IMR-90 (cell line): ENCODE results near the gene SPPL2B. TPM values are rescaled to one million over a fixed set of nuclear protein-coding genes. Genes with fewer than 3 reads are reported as not detected.

ENCODE experiments used
- ATAC-seq: fragments of 200-7000 bp; cut with Tn5 transposase; 2 replicates; pipeline ENCODE4 v1.9.1; 2020; ENCODE audit warnings: low read depth, mild to moderate bottlenecking, moderate library complexity
- BruUV-seq: library from RNA; stranded (reverse); fragments of 400-500 nt; replicated peaks from 2 replicates; lab custom pipeline; 2021; lab: Mats Ljungman, UMichigan
- CTCF ChIA-PET: fragments of 300-600 bp; formaldehyde crosslinking; extraction: SDS; loops from one replicate; lab custom pipeline; 2021; ENCODE audit warnings: antibody characterized with exemption; lab: Yijun Ruan, JAX
- POLR2A ChIA-PET: fragments of 300-600 bp; sonication (Branson Sonifier 250); formaldehyde crosslinking; loops from one replicate; lab custom pipeline; 2022; ENCODE audit warnings: antibody characterized with exemption; ENCODE audit not compliant: unreplicated experiment; lab: Charles Lee
- DNase-seq: peaks from one replicate; pipeline ENCODE4 v3.0.0; 2013
- H2AFZ ChIP-seq: replicated peaks from 2 replicates; pipeline ENCODE3; 2013; ENCODE audit warnings: low read length, mild to moderate bottlenecking; ENCODE audit not compliant: poor library complexity
- H2AK5ac ChIP-seq: 2 replicates; pipeline ENCODE4 v1.6.1; 2013; ENCODE audit warnings: low read depth, low read length, inconsistent platforms
- H2AK9ac ChIP-seq: replicated peaks from 2 replicates; pipeline ENCODE3; 2013; ENCODE audit warnings: mild to moderate bottlenecking, low read depth, low read length, moderate library complexity; ENCODE audit not compliant: poor library complexity
- H2BK120ac ChIP-seq: 2 replicates; pipeline ENCODE4 v1.6.1; 2013; ENCODE audit warnings: low read depth, low read length, inconsistent platforms
- H2BK15ac ChIP-seq: 3 replicates; pipeline ENCODE4 v1.6.1; 2013; ENCODE audit warnings: low read depth, low read length, inconsistent platforms
- H2BK20ac ChIP-seq: 2 replicates; pipeline ENCODE4 v1.6.1; 2013; ENCODE audit warnings: low read depth, mild to moderate bottlenecking, inconsistent platforms, low read length, moderate library complexity
- H2BK5ac ChIP-seq: 2 replicates; pipeline ENCODE4 v1.6.1; 2013; ENCODE audit warnings: mild to moderate bottlenecking, low read depth, low read length, inconsistent platforms; ENCODE audit not compliant: poor library complexity, severe bottlenecking
- H3K14ac ChIP-seq: replicated peaks from 2 replicates; pipeline ENCODE4 v1.6.1; 2013; ENCODE audit warnings: low read depth, low read length, inconsistent platforms
- H3K18ac ChIP-seq: 2 replicates; pipeline ENCODE4 v1.6.1; 2013; ENCODE audit warnings: low read depth, low read length, control low read depth
- H3K23ac ChIP-seq: 2 replicates; pipeline ENCODE4 v1.6.1; 2013; ENCODE audit warnings: low read depth, low read length, inconsistent platforms
- H3K27ac ChIP-seq: 2 replicates; pipeline ENCODE4 v1.5.1; 2013; ENCODE audit warnings: mild to moderate bottlenecking, control low read depth, low read length; ENCODE audit not compliant: insufficient read depth
- H3K27me3 ChIP-seq: 2 replicates; pipeline ENCODE4 v1.6.1; 2013; ENCODE audit warnings: low read length; ENCODE audit not compliant: control insufficient read depth, insufficient read depth
- H3K36me3 ChIP-seq: 2 replicates; pipeline ENCODE4 v1.6.1; 2013; ENCODE audit warnings: low read length, mixed read lengths; ENCODE audit not compliant: control insufficient read depth, insufficient read depth
- H3K4ac ChIP-seq: 2 replicates; pipeline ENCODE4 v1.6.1; 2013; ENCODE audit warnings: low read depth, low read length, inconsistent platforms
- H3K4me1 ChIP-seq: 2 replicates; pipeline ENCODE4 v1.6.1; 2013; ENCODE audit warnings: low read length, mixed read lengths; ENCODE audit not compliant: control insufficient read depth, insufficient read depth
- H3K4me2 ChIP-seq: 2 replicates; pipeline ENCODE4 v1.6.1; 2013; ENCODE audit warnings: low read depth, mild to moderate bottlenecking, control low read depth, low read length, moderate library complexity
- H3K4me3 ChIP-seq: 2 replicates; pipeline ENCODE4 v1.5.1; 2013; ENCODE audit warnings: low read depth, mild to moderate bottlenecking, control low read depth, low read length, moderate library complexity; ENCODE audit not compliant: insufficient read depth
- H3K56ac ChIP-seq: 2 replicates; pipeline ENCODE4 v1.6.1; 2013; ENCODE audit warnings: low read length, inconsistent platforms; ENCODE audit not compliant: insufficient read depth; ENCODE audit errors: extremely low read depth
- H3K79me1 ChIP-seq, 2 experiments: 2 replicates each; pipeline ENCODE4 v1.6.1; 2013; ENCODE audit warnings: low read length in 2 of 2, inconsistent platforms in 1 of 2, low read depth in 1 of 2
- H3K9ac ChIP-seq: 2 replicates; pipeline ENCODE4 v1.6.1; 2013; ENCODE audit warnings: low read depth, low read length, control low read depth
- H3K9me1 ChIP-seq: 2 replicates; pipeline ENCODE4 v1.6.1; 2013; ENCODE audit warnings: low read length, inconsistent platforms; ENCODE audit not compliant: insufficient read depth
- H3K9me3 ChIP-seq: 2 replicates; pipeline ENCODE4 v1.6.1; 2013; ENCODE audit warnings: low read length; ENCODE audit not compliant: control insufficient read depth, insufficient read depth
- H4K20me1 ChIP-seq: 2 replicates; pipeline ENCODE4 v1.6.1; 2013; ENCODE audit warnings: low read length, inconsistent platforms; ENCODE audit not compliant: insufficient read depth
- H4K5ac ChIP-seq: 2 replicates; pipeline ENCODE4 v1.6.1; 2013; ENCODE audit warnings: mild to moderate bottlenecking, low read depth, low read length, control low read depth
- H4K8ac ChIP-seq, 2 experiments: 2 replicates each; pipeline ENCODE4 v1.6.1; 2013; ENCODE audit warnings: low read depth in 2 of 2, low read length in 2 of 2, control low read depth in 1 of 2, inconsistent platforms in 1 of 2
- H4K91ac ChIP-seq: 2 replicates; pipeline ENCODE4 v1.6.1; 2013; ENCODE audit warnings: low read depth, low read length, inconsistent platforms; ENCODE audit not compliant: insufficient read depth
- BHLHE40 ChIP-seq: fragments of 150-350 bp; IDR thresholded peaks from 2 replicates; pipeline ENCODE4 v1.6.1; 2016; ENCODE audit warnings: mild to moderate bottlenecking, low read depth, low read length
- CEBPB ChIP-seq: IDR thresholded peaks from 2 replicates; pipeline ENCODE4 v1.6.1; 2012; ENCODE audit warnings: low read depth, low read length, improper control_type of control experiment
- FOS ChIP-seq: fragments of 150-350 bp; IDR thresholded peaks from 2 replicates; pipeline ENCODE4 v1.6.1; 2016; ENCODE audit warnings: low read depth, low read length
- MAFK ChIP-seq: IDR thresholded peaks from 2 replicates; pipeline ENCODE4 v1.6.1; 2012; ENCODE audit warnings: low read depth, low read length, improper control_type of control experiment
- MXI1 ChIP-seq: IDR thresholded peaks from 2 replicates; pipeline ENCODE4 v1.6.1; 2012; ENCODE audit warnings: low read depth, mild to moderate bottlenecking, low read length, moderate library complexity, borderline replicate concordance
- POLR2A ChIP-seq: IDR thresholded peaks from 2 replicates; pipeline ENCODE4 v1.6.1; 2012; ENCODE audit warnings: mild to moderate bottlenecking, low read depth, low read length
- WGBS, 2 experiments: methylation state at CpG; one replicate each; pipeline versions ENCODE4 v1.1.5 to v1.1.7; 2013; ENCODE audit warnings: missing lambda C conversion rate in 2 of 2; ENCODE audit not compliant: insufficient read length in 1 of 2; ENCODE audit errors: extremely low coverage in 2 of 2; 5-methylcytosine and 5-hydroxymethylcytosine counted together
- dilution Hi-C: fragments of 300-500 bp; cut with HindIII; formaldehyde crosslinking; loops from one replicate; pipeline ENCODE4 v1.14.3; 2018; ENCODE audit warnings: low sequenced_read_pairs; ENCODE audit not compliant: unreplicated experiment
- in situ Hi-C: fragments of 300-500 bp; cut with MboI; formaldehyde crosslinking; loops from 3 replicates; pipeline ENCODE4 v1.14.3; 2019; ENCODE audit warnings: low sequenced_read_pairs, inconsistent platforms, mixed read lengths
- intact Hi-C: fragments of 100-400 bp; cut with micrococcal nuclease; formaldehyde crosslinking; loops from 2 replicates; pipeline ENCODE4 v1.10.0; 2022
- polyA plus RNA-seq, 3 experiments: library from polyadenylated mRNA; depleted of rRNA; stranded (reverse); fragments of >200 nt; gene quantifications; 2 replicates each; pipeline ENCODE4 v1.2.3, GENCODE V29; 2012; ENCODE audit warnings: low replicate concordance in 1 of 3
- total RNA-seq: library from RNA; depleted of rRNA; stranded (reverse); fragments of >200 nt; gene quantifications from 2 replicates; pipeline ENCODE4 v1.2.3, GENCODE V29; 2012
- TF ChIP-seq, protein P1 (sequence below): fragments of 150-350 bp; IDR thresholded peaks from 2 replicates; pipeline ENCODE4 v1.6.1; 2016; ENCODE audit warnings: low read depth, mild to moderate bottlenecking, low read length, moderate library complexity, borderline replicate concordance
- TF ChIP-seq, protein P2 (sequence below): conservative IDR thresholded peaks from 2 replicates; pipeline ENCODE4 v1.5.1; 2012; ENCODE audit warnings: mild to moderate bottlenecking, low read depth, low read length, improper control_type of control experiment
- TF ChIP-seq, protein P3 (sequence below): fragments of 150-350 bp; IDR thresholded peaks from 2 replicates; pipeline ENCODE4 v1.6.1; 2017; ENCODE audit warnings: mild to moderate bottlenecking, antibody characterized with exemption, low read length, low read depth

Gene SPPL2B
- total and polyA plus RNA-seq, 2 of the 4 experiments (the other 2 are of a cell fraction): 3.4 to 45.7 TPM

DNA sequence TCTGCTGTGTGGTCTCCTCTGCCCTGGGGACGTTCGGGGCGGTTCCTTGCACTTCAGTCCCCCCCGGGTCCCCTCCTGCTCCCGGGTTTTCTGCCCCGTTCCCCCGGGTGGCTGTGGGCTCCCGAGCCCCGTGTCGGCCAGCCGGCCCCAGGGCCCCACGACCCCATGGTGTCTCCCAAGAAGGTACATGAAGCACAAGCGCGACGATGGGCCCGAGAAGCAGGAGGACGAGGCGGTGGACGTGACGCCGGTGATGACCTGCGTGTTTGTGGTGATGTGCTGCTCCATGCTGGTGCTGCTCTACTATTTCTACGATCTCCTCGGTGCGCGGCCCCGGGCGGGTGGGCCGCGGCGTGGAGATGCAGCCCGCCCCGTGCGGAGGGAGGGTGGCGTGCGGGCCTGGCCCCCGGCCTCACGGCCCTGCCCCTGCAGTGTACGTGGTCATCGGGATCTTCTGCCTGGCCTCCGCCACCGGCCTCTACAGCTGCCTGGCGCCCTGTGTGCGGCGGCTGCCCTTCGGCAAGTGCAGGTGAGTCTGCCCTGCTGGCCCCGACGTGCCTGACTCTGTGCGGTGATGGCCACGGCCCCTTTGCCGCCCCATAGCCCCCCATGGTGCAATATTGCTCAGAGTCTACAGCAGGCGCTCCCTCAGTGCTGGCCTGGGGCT, 11.3 kb downstream of the SPPL2B start:
- DNase-seq: no peak
- in situ Hi-C loops: no loop called here
- H3K4ac ChIP-seq: no peak overlapping the region
- dilution Hi-C loops: no loop called here
- no peak overlapping the region for H2BK15ac ChIP-seq
- peaks cover 13% of the 10 kb centered on the region for H3K9me1 ChIP-seq
- H4K91ac ChIP-seq: no peak overlapping the region
- ATAC-seq: no peak
- H3K36me3 ChIP-seq: peaks cover 24% of the 10 kb centered on the region
- ChIA-PET CTCF (no interaction called here), POLR2A (no interaction called here)
- H3K4me1 ChIP-seq: no peaks in the 10 kb centered on the region
- no peak overlapping the region for H4K8ac ChIP-seq
- H2AK9ac ChIP-seq: no peak overlapping the region
- no peak overlapping the region for H2BK20ac ChIP-seq
- 93% methylated on average over 45 of the region's 52 CpGs; no CpG with 5 or more reads in 1 of the 2 experiments for WGBS, 2 experiments
- H2AFZ ChIP-seq: no peak overlapping the region
- H3K14ac ChIP-seq: no peak overlapping the region
- H3K9me3 ChIP-seq: no peaks in the 10 kb centered on the region
- H3K4me2 ChIP-seq: no peak overlapping the region
- H3K18ac ChIP-seq: no peak overlapping the region
- no peak overlapping the region for H4K5ac ChIP-seq
- TF ChIP-seq, protein P1, sequence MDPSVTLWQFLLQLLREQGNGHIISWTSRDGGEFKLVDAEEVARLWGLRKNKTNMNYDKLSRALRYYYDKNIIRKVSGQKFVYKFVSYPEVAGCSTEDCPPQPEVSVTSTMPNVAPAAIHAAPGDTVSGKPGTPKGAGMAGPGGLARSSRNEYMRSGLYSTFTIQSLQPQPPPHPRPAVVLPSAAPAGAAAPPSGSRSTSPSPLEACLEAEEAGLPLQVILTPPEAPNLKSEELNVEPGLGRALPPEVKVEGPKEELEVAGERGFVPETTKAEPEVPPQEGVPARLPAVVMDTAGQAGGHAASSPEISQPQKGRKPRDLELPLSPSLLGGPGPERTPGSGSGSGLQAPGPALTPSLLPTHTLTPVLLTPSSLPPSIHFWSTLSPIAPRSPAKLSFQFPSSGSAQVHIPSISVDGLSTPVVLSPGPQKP: no peak
- TF ChIP-seq, protein P2, sequence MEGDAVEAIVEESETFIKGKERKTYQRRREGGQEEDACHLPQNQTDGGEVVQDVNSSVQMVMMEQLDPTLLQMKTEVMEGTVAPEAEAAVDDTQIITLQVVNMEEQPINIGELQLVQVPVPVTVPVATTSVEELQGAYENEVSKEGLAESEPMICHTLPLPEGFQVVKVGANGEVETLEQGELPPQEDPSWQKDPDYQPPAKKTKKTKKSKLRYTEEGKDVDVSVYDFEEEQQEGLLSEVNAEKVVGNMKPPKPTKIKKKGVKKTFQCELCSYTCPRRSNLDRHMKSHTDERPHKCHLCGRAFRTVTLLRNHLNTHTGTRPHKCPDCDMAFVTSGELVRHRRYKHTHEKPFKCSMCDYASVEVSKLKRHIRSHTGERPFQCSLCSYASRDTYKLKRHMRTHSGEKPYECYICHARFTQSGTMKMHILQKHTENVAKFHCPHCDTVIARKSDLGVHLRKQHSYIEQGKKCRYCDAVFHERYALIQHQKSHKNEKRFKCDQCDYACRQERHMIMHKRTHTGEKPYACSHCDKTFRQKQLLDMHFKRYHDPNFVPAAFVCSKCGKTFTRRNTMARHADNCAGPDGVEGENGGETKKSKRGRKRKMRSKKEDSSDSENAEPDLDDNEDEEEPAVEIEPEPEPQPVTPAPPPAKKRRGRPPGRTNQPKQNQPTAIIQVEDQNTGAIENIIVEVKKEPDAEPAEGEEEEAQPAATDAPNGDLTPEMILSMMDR: no peak
- TF ChIP-seq MAFK (no peak), MXI1 (no peak), BHLHE40 (no peak), FOS (no peak), POLR2A (no peak), CEBPB (no peak)
- TF ChIP-seq, protein P3, sequence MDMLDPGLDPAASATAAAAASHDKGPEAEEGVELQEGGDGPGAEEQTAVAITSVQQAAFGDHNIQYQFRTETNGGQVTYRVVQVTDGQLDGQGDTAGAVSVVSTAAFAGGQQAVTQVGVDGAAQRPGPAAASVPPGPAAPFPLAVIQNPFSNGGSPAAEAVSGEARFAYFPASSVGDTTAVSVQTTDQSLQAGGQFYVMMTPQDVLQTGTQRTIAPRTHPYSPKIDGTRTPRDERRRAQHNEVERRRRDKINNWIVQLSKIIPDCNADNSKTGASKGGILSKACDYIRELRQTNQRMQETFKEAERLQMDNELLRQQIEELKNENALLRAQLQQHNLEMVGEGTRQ: no peak
- H2BK5ac ChIP-seq: no peak overlapping the region
- no peak overlapping the region for H3K9ac ChIP-seq
- no peak overlapping the region for H3K56ac ChIP-seq
- no peak overlapping the region for H2AK5ac ChIP-seq
- no peak overlapping the region for H3K23ac ChIP-seq
- H3K79me1 ChIP-seq: peaks cover 14 to 32% of the 10 kb centered on the region in 2 experiments
- no peak overlapping the region for H3K4me3 ChIP-seq
- H4K20me1 ChIP-seq: peaks cover 15% of the 10 kb centered on the region
- no peak overlapping the region for H2BK120ac ChIP-seq
- BruUV-seq: no TSS peak
- intact Hi-C loops: no loop called here
- H3K27me3 ChIP-seq: no peaks in the 10 kb centered on the region
- no peak overlapping the region for H3K27ac ChIP-seq
